Liver (tissue), 9 donors: ENCODE data around the gene TWNK. TPM values are rescaled to one million over a fixed set of nuclear protein-coding genes. Genes with fewer than 3 reads are reported as not detected.

ENCODE experiments used
- DNase-seq: peaks from one replicate; pipeline ENCODE4 v3.0.0-alpha.2; 2017; ENCODE audit warnings: low spot score
- H3K27ac ChIP-seq, 2 donors: one replicate each; pipeline ENCODE4 v1.7.0; 2013; ENCODE audit warnings: inconsistent platforms in 2 of 2, low read length in 2 of 2, control low read depth in 1 of 2, low read depth in 1 of 2, mild to moderate bottlenecking in 1 of 2
- H3K27me3 ChIP-seq, 4 donors: one replicate each; pipeline versions ENCODE4 v1.6.1 to v1.7.0; 2013; ENCODE audit warnings: low read length in 3 of 4, inconsistent platforms in 1 of 4, mild to moderate bottlenecking in 1 of 4, moderate library complexity in 1 of 4; ENCODE audit not compliant: control insufficient read depth in 4 of 4, insufficient read depth in 4 of 4
- H3K36me3 ChIP-seq, 4 donors: one replicate each; pipeline versions ENCODE4 v1.6.1 to v1.7.0; 2013; ENCODE audit warnings: low read length in 3 of 4, mild to moderate bottlenecking in 3 of 4, low read depth in 1 of 4, moderate library complexity in 1 of 4; ENCODE audit not compliant: control insufficient read depth in 4 of 4, insufficient read depth in 3 of 4
- H3K4me1 ChIP-seq, 4 donors: one replicate each; pipeline versions ENCODE4 v1.6.1 to v1.7.0; 2013; ENCODE audit warnings: low read length in 3 of 4, mild to moderate bottlenecking in 3 of 4, moderate library complexity in 1 of 4; ENCODE audit not compliant: control insufficient read depth in 4 of 4, insufficient read depth in 4 of 4
- H3K4me3 ChIP-seq, 3 donors: one replicate each; pipeline versions ENCODE4 v1.6.1 to v1.7.0; 2013; ENCODE audit warnings: low read length in 3 of 3, control low read depth in 1 of 3, low read depth in 1 of 3, mild to moderate bottlenecking in 1 of 3
- H3K9ac ChIP-seq, 2 donors: one replicate each; pipeline ENCODE4 v1.7.0; 2013; ENCODE audit warnings: low read length in 2 of 2, mild to moderate bottlenecking in 2 of 2, moderate library complexity in 2 of 2, control low read depth in 1 of 2, low read depth in 1 of 2
- H3K9me3 ChIP-seq, 4 donors: one replicate each; pipeline versions ENCODE4 v1.6.1 to v1.7.0; 2013; ENCODE audit warnings: low read length in 3 of 4; ENCODE audit not compliant: control insufficient read depth in 4 of 4
- CTCF ChIP-seq: fragments of 150-350 bp; IDR thresholded peaks from 2 replicates; pipeline ENCODE4 v1.5.1; 2017; ENCODE audit warnings: improper control_type of control experiment, low read depth, low read length; ENCODE audit not compliant: missing input control
- HNF4G ChIP-seq: IDR thresholded peaks from 2 replicates; pipeline ENCODE4 v1.6.1; 2016; ENCODE audit warnings: antibody characterized with exemption
- RAD21 ChIP-seq, 2 donors: IDR thresholded peaks; 2 replicates each; pipeline ENCODE4 v1.6.1; 2016; ENCODE audit warnings: antibody characterized with exemption in 2 of 2, mild to moderate bottlenecking in 2 of 2
- SP1 ChIP-seq: IDR thresholded peaks from 2 replicates; pipeline ENCODE4 v1.6.1; 2018; ENCODE audit warnings: antibody characterized with exemption, mild to moderate bottlenecking
- WGBS: extraction: QIAGEN DNeasy Blood & Tissue Kit; methylation state at CpG from one replicate; pipeline ENCODE4 v1.1.7; 2013; 5-methylcytosine and 5-hydroxymethylcytosine counted together
- polyA plus RNA-seq, 2 donors: library from polyadenylated mRNA; stranded (reverse) in 1 of 2; unstranded in 1 of 2; fragments of 200-250 nt in 1 of 2; fragments of >200 nt in 1 of 2; fragmentation: Nextera tagmentation in 1 of 2; extraction: Ambion mirVana in 1 of 2; gene quantifications; one replicate each; pipeline versions ENCODE4 v1.2.1 to v1.2.3, GENCODE V29; 2013 to 2015
- total RNA-seq, 2 donors: library from RNA; depleted of rRNA; stranded (reverse); fragments of >200 nt; gene quantifications; one replicate each; pipeline ENCODE4 v1.2.3, GENCODE V29; 2014
- TF ChIP-seq, protein P1 (sequence below): IDR thresholded peaks from 2 replicates; pipeline ENCODE4 v1.6.1; 2016; ENCODE audit warnings: antibody characterized with exemption, mild to moderate bottlenecking
- TF ChIP-seq, protein P2 (sequence below): IDR thresholded peaks from 2 replicates; pipeline ENCODE4 v1.6.1; 2016; ENCODE audit warnings: antibody characterized with exemption
- donor health status: healthy.
- donor health status: healthy.
- donor health status: healthy.
- donor health status: healthy.
- donor health status: healthy.

Gene TWNK
- total and polyA plus RNA-seq, 4 donors: 1.6 to 6.2 (median 4.4) TPM

GRCh38 chr10:101013365-101013825, 26.1 kb downstream of the TWNK start (continued):
- TF ChIP-seq, protein P1, sequence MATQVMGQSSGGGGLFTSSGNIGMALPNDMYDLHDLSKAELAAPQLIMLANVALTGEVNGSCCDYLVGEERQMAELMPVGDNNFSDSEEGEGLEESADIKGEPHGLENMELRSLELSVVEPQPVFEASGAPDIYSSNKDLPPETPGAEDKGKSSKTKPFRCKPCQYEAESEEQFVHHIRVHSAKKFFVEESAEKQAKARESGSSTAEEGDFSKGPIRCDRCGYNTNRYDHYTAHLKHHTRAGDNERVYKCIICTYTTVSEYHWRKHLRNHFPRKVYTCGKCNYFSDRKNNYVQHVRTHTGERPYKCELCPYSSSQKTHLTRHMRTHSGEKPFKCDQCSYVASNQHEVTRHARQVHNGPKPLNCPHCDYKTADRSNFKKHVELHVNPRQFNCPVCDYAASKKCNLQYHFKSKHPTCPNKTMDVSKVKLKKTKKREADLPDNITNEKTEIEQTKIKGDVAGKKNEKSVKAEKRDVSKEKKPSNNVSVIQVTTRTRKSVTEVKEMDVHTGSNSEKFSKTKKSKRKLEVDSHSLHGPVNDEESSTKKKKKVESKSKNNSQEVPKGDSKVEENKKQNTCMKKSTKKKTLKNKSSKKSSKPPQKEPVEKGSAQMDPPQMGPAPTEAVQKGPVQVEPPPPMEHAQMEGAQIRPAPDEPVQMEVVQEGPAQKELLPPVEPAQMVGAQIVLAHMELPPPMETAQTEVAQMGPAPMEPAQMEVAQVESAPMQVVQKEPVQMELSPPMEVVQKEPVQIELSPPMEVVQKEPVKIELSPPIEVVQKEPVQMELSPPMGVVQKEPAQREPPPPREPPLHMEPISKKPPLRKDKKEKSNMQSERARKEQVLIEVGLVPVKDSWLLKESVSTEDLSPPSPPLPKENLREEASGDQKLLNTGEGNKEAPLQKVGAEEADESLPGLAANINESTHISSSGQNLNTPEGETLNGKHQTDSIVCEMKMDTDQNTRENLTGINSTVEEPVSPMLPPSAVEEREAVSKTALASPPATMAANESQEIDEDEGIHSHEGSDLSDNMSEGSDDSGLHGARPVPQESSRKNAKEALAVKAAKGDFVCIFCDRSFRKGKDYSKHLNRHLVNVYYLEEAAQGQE: no peak
- TF ChIP-seq HNF4G: no peak
- TF ChIP-seq, protein P2, sequence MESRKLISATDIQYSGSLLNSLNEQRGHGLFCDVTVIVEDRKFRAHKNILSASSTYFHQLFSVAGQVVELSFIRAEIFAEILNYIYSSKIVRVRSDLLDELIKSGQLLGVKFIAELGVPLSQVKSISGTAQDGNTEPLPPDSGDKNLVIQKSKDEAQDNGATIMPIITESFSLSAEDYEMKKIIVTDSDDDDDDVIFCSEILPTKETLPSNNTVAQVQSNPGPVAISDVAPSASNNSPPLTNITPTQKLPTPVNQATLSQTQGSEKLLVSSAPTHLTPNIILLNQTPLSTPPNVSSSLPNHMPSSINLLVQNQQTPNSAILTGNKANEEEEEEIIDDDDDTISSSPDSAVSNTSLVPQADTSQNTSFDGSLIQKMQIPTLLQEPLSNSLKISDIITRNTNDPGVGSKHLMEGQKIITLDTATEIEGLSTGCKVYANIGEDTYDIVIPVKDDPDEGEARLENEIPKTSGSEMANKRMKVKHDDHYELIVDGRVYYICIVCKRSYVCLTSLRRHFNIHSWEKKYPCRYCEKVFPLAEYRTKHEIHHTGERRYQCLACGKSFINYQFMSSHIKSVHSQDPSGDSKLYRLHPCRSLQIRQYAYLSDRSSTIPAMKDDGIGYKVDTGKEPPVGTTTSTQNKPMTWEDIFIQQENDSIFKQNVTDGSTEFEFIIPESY: no peak
- TF ChIP-seq SP1: no peak

DNA sequence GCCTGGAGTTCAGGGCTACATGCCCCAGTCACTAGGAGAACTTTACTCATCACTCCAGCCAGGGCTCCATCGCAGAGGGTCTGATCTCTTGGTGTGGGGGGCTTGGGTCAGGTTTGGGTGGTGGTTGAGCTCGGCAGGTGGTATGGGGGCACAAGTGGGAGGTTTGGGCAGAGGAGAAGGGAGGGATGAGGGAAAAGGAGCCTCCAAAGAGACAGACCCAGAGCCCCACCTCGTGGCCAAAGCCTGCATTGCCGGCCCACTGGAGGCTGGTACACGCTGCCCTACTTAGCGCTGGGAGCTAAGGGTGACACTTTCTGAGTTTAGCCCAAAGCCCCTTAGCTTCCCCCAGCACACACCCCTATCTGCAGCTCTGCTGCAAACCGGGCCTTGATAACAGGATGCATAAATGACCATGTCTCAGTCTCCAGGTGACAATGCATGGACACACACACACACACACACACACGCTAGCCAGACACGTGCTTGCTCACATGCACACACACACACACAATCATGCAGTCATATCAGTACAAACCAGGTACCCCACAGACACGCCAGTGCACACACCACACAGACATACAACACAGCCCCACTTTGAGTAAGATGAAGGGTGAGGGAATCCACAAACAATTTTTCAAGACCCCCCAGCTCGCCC, 27.0 kb downstream of the TWNK start:
- Histone ChIP-seq H3K36me3 (no peaks in the 10 kb centered on the region), H3K4me3 (no peak overlapping the region), H3K27ac (no peak overlapping the region), H3K27me3 (peaks cover 0 to 2% (median under 1%) of the 10 kb centered on the region in 4 donors), H3K4me1 (peaks cover 2 to 13% (median 3%) of the 10 kb centered on the region in 4 donors), H3K9me3 (no peaks in the 10 kb centered on the region), H3K9ac (no peak overlapping the region)
- WGBS: 19% methylated on average over 11 of the region's 11 CpGs
- peak; percentile 86 to 89 for TF ChIP-seq RAD21 (IDR thresholded peaks at IDR 0.05)
- TF ChIP-seq, protein P1: no peak
- peak; percentile 97 for TF ChIP-seq CTCF
- DNase-seq: peak; percentile 90
